IPS DF 4.7 (cell line): Measurements from ENCODE around the gene TGM1.

Experiments
- DNase-seq: peaks from one replicate; pipeline ENCODE4 v3.0.0-alpha.2; 2013; ENCODE audit warnings: low spot score; ENCODE audit errors: extremely low read depth

TGM1 gene

GRCh38 chr14:24271134-24271833, 8.3 kb upstream of the TGM1 start, which contains the start of gene RABGGTA:
RABGGTA (minus strand) TSS chr14:24271597; CDS start chr14:24271115, 482 bp downstream.
- DNase-seq = peak; percentile 62

DNA sequence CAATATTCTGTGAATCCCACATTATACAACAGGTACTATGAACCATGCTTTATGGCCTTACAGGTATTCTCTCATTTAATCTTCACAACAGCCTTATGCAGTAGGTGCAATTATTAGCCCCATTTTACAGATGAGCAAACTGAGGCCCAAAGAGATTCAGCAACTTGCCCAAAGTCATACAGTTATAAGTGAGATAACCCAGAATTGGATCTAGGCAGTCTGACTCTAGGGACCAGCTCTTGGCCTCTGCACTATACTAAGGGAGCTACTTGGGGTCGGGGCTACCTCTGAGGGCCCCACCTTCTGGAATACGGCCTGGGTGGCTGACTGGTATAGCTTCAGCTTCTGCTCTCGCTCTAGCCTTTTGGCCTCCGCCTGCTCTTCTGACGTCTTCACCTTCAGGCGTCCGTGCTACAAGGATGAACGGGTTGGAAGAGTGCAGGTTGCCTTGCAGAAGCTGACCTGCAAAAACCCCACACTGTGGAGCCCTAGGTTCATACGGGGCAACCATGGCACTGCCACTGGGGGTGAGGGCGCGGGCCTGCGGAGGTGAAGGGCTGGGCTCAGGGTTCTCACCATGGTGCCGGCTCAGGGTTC, 7.7 kb upstream of the TGM1 start:
- DNase-seq = no peak

GRCh38 chr14:24269910-24270536, 7.0 kb upstream of the TGM1 start:
- no peak for DNase-seq

GRCh38 chr14:24269368-24269767, 6.4 kb upstream of the TGM1 start:
- no peak for DNase-seq

DNA sequence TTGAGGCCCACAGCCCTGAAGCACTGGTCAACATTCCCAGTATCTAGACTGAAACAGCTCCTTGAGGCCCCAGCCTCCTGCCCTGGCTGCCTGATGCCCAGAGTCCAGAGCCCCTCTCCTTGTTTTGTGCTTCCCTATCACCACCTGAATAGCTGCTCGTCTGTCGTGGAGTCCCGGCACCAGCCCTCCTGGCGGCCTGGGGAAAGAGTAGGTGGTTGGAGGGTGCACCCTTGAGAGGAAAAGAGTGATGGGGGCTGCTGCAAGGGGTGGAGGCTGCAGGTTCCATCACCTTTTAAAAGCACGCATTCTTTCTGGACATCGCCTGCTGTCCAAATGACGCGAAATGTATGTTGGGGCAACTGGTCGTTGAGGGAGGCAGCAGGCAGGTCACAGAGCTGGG, 5.2 kb upstream of the TGM1 start:
- DNase-seq = no peak

DNA sequence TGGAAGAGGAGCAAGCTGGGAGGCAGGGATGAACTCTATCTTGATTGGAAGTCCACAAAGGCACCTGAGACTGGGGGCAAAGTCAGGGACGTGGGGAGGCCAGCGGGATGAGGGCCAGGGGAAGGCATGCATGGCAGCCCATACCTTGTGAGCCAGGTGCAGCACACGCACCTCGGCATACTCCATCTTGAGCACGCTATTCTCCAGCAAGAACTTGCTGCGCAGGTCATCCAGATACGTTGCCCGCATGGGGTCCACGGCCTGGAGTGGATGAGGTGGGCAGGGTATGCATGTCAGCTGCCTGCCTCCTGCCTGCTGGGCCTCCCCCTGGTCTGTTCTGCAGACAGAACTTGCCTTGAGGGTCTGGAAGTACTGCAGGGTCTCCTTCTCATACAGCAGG, 4.5 kb upstream of the TGM1 start:
- no peak for DNase-seq

GRCh38 chr14:24266344-24267244, 3.6 kb upstream of the TGM1 start:
- no peak for DNase-seq

DNA sequence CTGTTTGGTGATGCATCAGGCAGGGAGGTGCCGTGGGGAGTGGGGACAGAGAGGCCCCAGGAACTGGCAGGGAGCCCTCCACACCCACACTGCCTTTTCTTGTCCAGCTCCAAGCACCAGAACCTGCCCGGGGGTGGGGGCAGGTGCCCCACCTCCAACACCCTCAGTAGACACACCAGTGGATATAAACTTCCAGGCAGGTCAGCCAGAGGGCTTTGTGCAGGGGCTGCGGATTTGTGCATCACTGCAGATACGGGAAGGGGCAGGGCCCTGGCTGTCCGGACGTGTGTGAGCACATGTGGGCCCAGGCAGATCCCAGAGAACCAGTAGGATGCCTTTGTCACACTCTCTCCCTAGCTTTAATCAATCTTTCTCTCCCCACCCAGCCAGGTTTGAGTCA, 1.3 kb upstream of the TGM1 start:
- DNase-seq = no peak

- no peak for DNase-seq
Measured at GRCh38 chr14:24263848-24264247, 871 bp upstream of the TGM1 start.

DNA sequence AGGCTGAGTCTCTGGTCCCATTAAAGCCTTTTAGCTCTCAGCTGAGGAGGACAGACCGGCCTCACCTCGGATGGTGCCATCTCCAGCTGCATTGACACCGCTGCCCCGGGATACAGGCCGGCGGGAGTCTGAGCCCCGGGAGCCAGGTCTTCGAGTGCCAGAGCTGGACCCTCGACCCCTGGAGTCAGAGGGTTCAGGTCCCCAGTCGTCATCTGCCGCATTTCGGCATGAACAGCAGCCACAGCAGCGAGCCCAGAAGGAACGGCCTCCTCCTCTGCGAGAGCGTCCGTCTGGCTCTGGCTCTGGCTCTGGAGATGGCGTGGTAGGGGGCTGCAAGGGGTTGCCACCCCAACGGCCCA, 1.0 kb downstream of the TGM1 start:
- no peak for DNase-seq

GRCh38 chr14:24261256-24261968, 1.6 kb downstream of the TGM1 start:
- DNase-seq = no peak

DNA sequence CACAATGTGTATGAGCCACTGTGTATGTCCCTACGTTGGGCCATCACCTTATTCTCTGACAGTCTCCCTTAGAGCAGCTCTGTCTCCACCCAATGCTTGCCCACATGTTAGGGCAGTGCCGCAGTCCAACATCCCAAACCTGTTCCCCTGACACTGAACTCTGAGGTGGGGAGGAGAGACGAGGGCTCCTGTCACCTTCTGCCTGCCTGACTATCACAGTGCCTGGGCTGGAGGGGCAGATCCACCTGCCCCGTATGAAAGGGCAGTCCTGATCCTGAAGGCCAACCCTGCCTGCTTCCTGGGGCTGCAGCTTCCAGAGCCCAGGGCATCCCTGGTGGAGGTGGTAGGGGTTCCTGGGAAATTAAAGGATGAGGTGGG, 2.2 kb downstream of the TGM1 start:
- DNase-seq = no peak

- no peak for DNase-seq
Measured at GRCh38 chr14:24260026-24260779, 2.8 kb downstream of the TGM1 start.

- DNase-seq = no peak
Measured at GRCh38 chr14:24259282-24260025, 3.5 kb downstream of the TGM1 start.

- no peak for DNase-seq
Measured at GRCh38 chr14:24258548-24259265, 4.3 kb downstream of the TGM1 start.

- DNase-seq = no peak
Measured at GRCh38 chr14:24258119-24258518, 4.9 kb downstream of the TGM1 start.

DNA sequence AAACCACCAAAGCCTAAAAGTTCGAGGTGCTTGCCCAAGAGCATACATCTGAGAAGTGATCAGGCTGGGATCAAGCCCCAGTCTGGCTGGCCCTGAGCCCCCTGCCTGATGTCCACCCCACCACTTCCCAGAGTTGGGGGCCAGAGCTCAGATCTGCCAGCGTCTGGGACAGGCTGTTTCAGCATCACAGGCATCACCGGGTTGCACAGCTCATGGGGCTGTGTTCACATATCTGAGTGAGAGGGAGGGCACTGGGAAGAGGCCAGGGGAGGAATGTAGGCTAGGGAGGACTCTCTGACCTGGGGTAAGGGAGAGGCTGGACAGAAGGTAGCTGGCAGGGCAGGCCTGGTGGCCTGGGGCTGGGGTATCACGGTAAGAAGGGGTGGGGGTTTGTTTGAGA, 6.0 kb downstream of the TGM1 start:
- DNase-seq = no peak

GRCh38 chr14:24255931-24256711, 6.9 kb downstream of the TGM1 start:
- DNase-seq = no peak
